Activated naive CD8-positive, alpha-beta T cell treated with anti-CD3 and anti-CD28 coated beads, Interleukin-2, amount 50 U/mL, for 24 hours (primary cell): Measurements from ENCODE around the gene UGT1A6.
"Not testable (repeated sequence)": the region's sequence is repeated elsewhere in the genome, so short reads cannot be mapped to it uniquely, and the experiment has no call there.

Experiments
- ATAC-seq: fragments of 150-1000 bp; cut with Tn5 transposase; one replicate; pipeline ENCODE4 v1.10.0; 2021
- DNase-seq: peaks from one replicate; pipeline ENCODE4 v3.0.0; 2021
- H3K27ac Mint-ChIP-seq: one replicate; pipeline ENCODE4 v1.8.0; 2021; ENCODE audit warnings: mild to moderate bottlenecking, mixed read lengths
- H3K27me3 Mint-ChIP-seq: one replicate; pipeline ENCODE4 v1.8.0; 2021; ENCODE audit warnings: mixed read lengths
- H3K36me3 Mint-ChIP-seq: one replicate; pipeline ENCODE4 v1.8.0; 2021; ENCODE audit warnings: low read depth, mixed read lengths
- H3K4me1 Mint-ChIP-seq: one replicate; pipeline ENCODE4 v1.8.0; 2021; ENCODE audit warnings: mixed read lengths
- H3K4me3 Mint-ChIP-seq: one replicate; pipeline ENCODE4 v1.8.0; 2021; ENCODE audit warnings: mild to moderate bottlenecking, moderate library complexity, mixed read lengths
- H3K9me3 Mint-ChIP-seq: one replicate; pipeline ENCODE4 v1.8.0; 2021; ENCODE audit warnings: mixed read lengths

Gene UGT1A6

GRCh38 chr2:233736868-233737653 lies 44.4 kb downstream of the UGT1A6 start:
- not testable (repeated sequence) for ATAC-seq, H3K4me3 Mint-ChIP-seq, DNase-seq, H3K9me3 Mint-ChIP-seq, H3K4me1 Mint-ChIP-seq, H3K36me3 Mint-ChIP-seq, H3K27ac Mint-ChIP-seq
- H3K27me3 Mint-ChIP-seq, result peaks cover 18% of the 10 kb centered on the region

- H3K4me1 Mint-ChIP-seq, result no peaks in the 10 kb centered on the region
- H3K9me3 Mint-ChIP-seq, result no peaks in the 10 kb centered on the region
- no peaks in the 10 kb centered on the region for H3K36me3 Mint-ChIP-seq
- H3K27me3 Mint-ChIP-seq, result peaks cover 8% of the 10 kb centered on the region
- no peak overlapping the region for H3K27ac Mint-ChIP-seq
- ATAC-seq (no peak), DNase-seq (no peak)
- no peak overlapping the region for H3K4me3 Mint-ChIP-seq
Measured at GRCh38 chr2:233740870-233741269, 48.2 kb downstream of the UGT1A6 start.

- H3K36me3 Mint-ChIP-seq, result no peaks in the 10 kb centered on the region
- no peak for ATAC-seq
- peaks cover 6% of the 10 kb centered on the region for H3K27me3 Mint-ChIP-seq
- no peaks in the 10 kb centered on the region for H3K9me3 Mint-ChIP-seq
- no peak for DNase-seq
- no peak overlapping the region for H3K27ac Mint-ChIP-seq
- no peaks in the 10 kb centered on the region for H3K4me1 Mint-ChIP-seq
- H3K4me3 Mint-ChIP-seq, result no peak overlapping the region
Measured at GRCh38 chr2:233743464-233744259, 51.0 kb downstream of the UGT1A6 start.

GRCh38 chr2:233745073-233745755 lies 52.5 kb downstream of the UGT1A6 start:
- Mint-ChIP-seq H3K4me3 (no peak overlapping the region), H3K9me3 (peaks cover 4% of the 10 kb centered on the region), H3K36me3 (no peaks in the 10 kb centered on the region), H3K4me1 (no peaks in the 10 kb centered on the region), H3K27ac (no peak overlapping the region), H3K27me3 (peaks cover 5% of the 10 kb centered on the region)
- DNase-seq, result no peak
- no peak for ATAC-seq

- not testable (repeated sequence) for H3K4me3 Mint-ChIP-seq, H3K36me3 Mint-ChIP-seq, H3K27me3 Mint-ChIP-seq, DNase-seq, H3K9me3 Mint-ChIP-seq, H3K27ac Mint-ChIP-seq, ATAC-seq, H3K4me1 Mint-ChIP-seq
Measured at GRCh38 chr2:233745838-233746237, 53.1 kb downstream of the UGT1A6 start.

- H3K27me3 Mint-ChIP-seq, result peaks cover 5% of the 10 kb centered on the region
- H3K9me3 Mint-ChIP-seq, result peaks cover 15% of the 10 kb centered on the region
- H3K36me3 Mint-ChIP-seq, result peaks cover 1% of the 10 kb centered on the region
- no peak for ATAC-seq
- H3K4me1 Mint-ChIP-seq, result no peaks in the 10 kb centered on the region
- no peak for DNase-seq
- no peak overlapping the region for H3K4me3 Mint-ChIP-seq
- no peak overlapping the region for H3K27ac Mint-ChIP-seq
Measured at GRCh38 chr2:233746475-233747282, 54.0 kb downstream of the UGT1A6 start.

- DNase-seq, result no peak
- peaks cover 20% of the 10 kb centered on the region for H3K9me3 Mint-ChIP-seq
- ATAC-seq, result no peak
- no peaks in the 10 kb centered on the region for H3K4me1 Mint-ChIP-seq
- H3K27me3 Mint-ChIP-seq, result peaks cover 5% of the 10 kb centered on the region
- H3K36me3 Mint-ChIP-seq, result peaks cover 2% of the 10 kb centered on the region
- no peak overlapping the region for H3K27ac Mint-ChIP-seq
- no peak overlapping the region for H3K4me3 Mint-ChIP-seq
Measured at GRCh38 chr2:233747283-233747544, 54.5 kb downstream of the UGT1A6 start.

- Mint-ChIP-seq H3K9me3 (peaks cover 20% of the 10 kb centered on the region), H3K27me3 (peaks cover 12% of the 10 kb centered on the region)
- H3K4me3 Mint-ChIP-seq, H3K36me3 Mint-ChIP-seq, H3K27ac Mint-ChIP-seq, ATAC-seq, DNase-seq, H3K4me1 Mint-ChIP-seq: not testable (repeated sequence)
Measured at GRCh38 chr2:233750689-233751088, 58.0 kb downstream of the UGT1A6 start.

GRCh38 chr2:233751212-233752009 lies 58.7 kb downstream of the UGT1A6 start:
- H3K27me3 Mint-ChIP-seq, result peaks cover 12% of the 10 kb centered on the region
- not testable (repeated sequence) for ATAC-seq, H3K4me1 Mint-ChIP-seq, H3K27ac Mint-ChIP-seq, H3K4me3 Mint-ChIP-seq, H3K36me3 Mint-ChIP-seq, DNase-seq
- H3K9me3 Mint-ChIP-seq, result peaks cover 20% of the 10 kb centered on the region

- Mint-ChIP-seq H3K27ac (no peak overlapping the region), H3K36me3 (peaks cover 2% of the 10 kb centered on the region), H3K27me3 (peaks cover 8% of the 10 kb centered on the region), H3K9me3 (peaks cover 17% of the 10 kb centered on the region), H3K4me3 (no peak overlapping the region), H3K4me1 (no peaks in the 10 kb centered on the region)
- DNase-seq, result no peak
- no peak for ATAC-seq
Measured at GRCh38 chr2:233754872-233755611, 62.4 kb downstream of the UGT1A6 start.

GRCh38 chr2:233756429-233757081 lies 63.9 kb downstream of the UGT1A6 start:
- no peak for DNase-seq
- Mint-ChIP-seq H3K4me1 (no peaks in the 10 kb centered on the region), H3K27ac (no peak overlapping the region), H3K36me3 (peaks cover 1% of the 10 kb centered on the region), H3K9me3 (peaks cover 6% of the 10 kb centered on the region), H3K4me3 (no peak overlapping the region), H3K27me3 (peaks cover 8% of the 10 kb centered on the region)
- ATAC-seq, result no peak

GRCh38 chr2:233758141-233758540 lies 65.5 kb downstream of the UGT1A6 start:
- no peaks in the 10 kb centered on the region for H3K36me3 Mint-ChIP-seq
- no peak overlapping the region for H3K4me3 Mint-ChIP-seq
- H3K27ac Mint-ChIP-seq, result no peak overlapping the region
- DNase-seq (no peak), ATAC-seq (no peak)
- H3K9me3 Mint-ChIP-seq, result no peaks in the 10 kb centered on the region
- no peaks in the 10 kb centered on the region for H3K4me1 Mint-ChIP-seq
- H3K27me3 Mint-ChIP-seq, result peaks cover under 1% of the 10 kb centered on the region

- ATAC-seq (no peak), DNase-seq (no peak)
- Mint-ChIP-seq H3K9me3 (no peaks in the 10 kb centered on the region), H3K36me3 (no peaks in the 10 kb centered on the region), H3K4me1 (no peaks in the 10 kb centered on the region), H3K27ac (no peak overlapping the region), H3K27me3 (peaks cover 1% of the 10 kb centered on the region), H3K4me3 (no peak overlapping the region)
Measured at GRCh38 chr2:233758849-233759248, 66.2 kb downstream of the UGT1A6 start.
